Activated naive CD4-positive, alpha-beta T cell treated with anti-CD3 and anti-CD28 coated beads, Interleukin-2, amount 10 ng/mL, durations not matched to agents 7 days and 5 days (primary cell): Measurements from ENCODE around the gene VSIG8.
"Not testable (repeated sequence)": the region's sequence is repeated elsewhere in the genome, so short reads cannot be mapped to it uniquely, and the experiment has no call there.

Experiments used
- CTCF ChIA-PET: fragments of 350-600 bp; sonication (Branson Sonifier 250); formaldehyde crosslinking; loops from one replicate; lab custom pipeline; 2021; ENCODE audit warnings: antibody characterized with exemption; lab: Charles Lee
- DNase-seq: peaks from one replicate; pipeline ENCODE4 v3.0.0-alpha.2; 2020
- H3K27ac Mint-ChIP-seq: one replicate; pipeline ENCODE4 v1.8.0; 2021; ENCODE audit warnings: mild to moderate bottlenecking, moderate library complexity, mixed read lengths
- H3K27me3 Mint-ChIP-seq: one replicate; pipeline ENCODE4 v1.8.0; 2021; ENCODE audit warnings: mild to moderate bottlenecking, mixed read lengths
- H3K36me3 Mint-ChIP-seq: one replicate; pipeline ENCODE4 v1.8.0; 2021; ENCODE audit warnings: mixed read lengths
- H3K4me1 Mint-ChIP-seq: one replicate; pipeline ENCODE4 v1.8.0; 2021; ENCODE audit warnings: mixed read lengths
- H3K4me3 Mint-ChIP-seq: one replicate; pipeline ENCODE4 v1.8.0; 2021; ENCODE audit warnings: mild to moderate bottlenecking, moderate library complexity, mixed read lengths
- H3K9me3 Mint-ChIP-seq: one replicate; pipeline ENCODE4 v1.8.0; 2021; ENCODE audit warnings: mixed read lengths

The VSIG8 gene, protein sequence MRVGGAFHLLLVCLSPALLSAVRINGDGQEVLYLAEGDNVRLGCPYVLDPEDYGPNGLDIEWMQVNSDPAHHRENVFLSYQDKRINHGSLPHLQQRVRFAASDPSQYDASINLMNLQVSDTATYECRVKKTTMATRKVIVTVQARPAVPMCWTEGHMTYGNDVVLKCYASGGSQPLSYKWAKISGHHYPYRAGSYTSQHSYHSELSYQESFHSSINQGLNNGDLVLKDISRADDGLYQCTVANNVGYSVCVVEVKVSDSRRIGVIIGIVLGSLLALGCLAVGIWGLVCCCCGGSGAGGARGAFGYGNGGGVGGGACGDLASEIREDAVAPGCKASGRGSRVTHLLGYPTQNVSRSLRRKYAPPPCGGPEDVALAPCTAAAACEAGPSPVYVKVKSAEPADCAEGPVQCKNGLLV

DNA sequence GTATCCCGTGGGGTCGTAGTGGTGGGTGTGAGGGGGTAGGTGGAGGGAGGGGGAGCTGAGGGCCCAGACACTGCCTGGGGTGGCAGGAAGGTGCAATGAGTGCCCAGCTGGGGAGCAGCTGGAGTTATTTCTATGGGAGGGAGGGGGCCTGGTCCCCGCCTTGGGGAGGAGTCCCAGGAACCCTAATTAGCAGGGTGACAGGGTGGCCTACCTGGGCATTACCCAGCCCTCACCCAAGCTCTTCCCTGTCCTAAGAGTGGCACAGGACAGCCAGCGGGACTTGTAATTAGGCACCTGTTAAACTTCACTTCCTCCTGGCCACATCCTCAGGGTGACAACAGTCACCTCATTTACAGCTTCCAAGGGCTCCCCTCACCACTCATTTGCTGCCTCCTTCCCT lies at the start of gene VSIG8:
VSIG8 (minus strand) TSS at position 101 of the 400 bp plus-strand sequence. CDS start 136 bp downstream, outside the sequence.
- H3K36me3 Mint-ChIP-seq, result no peaks in the 10 kb centered on the region
- CTCF ChIA-PET, result interaction anchor here (0.9 kb wide), 1 partner anchor 12 kb away, joined by 3 read pairs; no protein-coding TSS in a partner anchor
- DNase-seq, result no peak
- peaks cover 35% of the 10 kb centered on the region for H3K27me3 Mint-ChIP-seq
- H3K27ac Mint-ChIP-seq, result no peak within 1 kb of the TSS
- H3K4me1 Mint-ChIP-seq, result peaks cover 10% of the 10 kb centered on the region
- no peaks in the 10 kb centered on the region for H3K9me3 Mint-ChIP-seq
- H3K4me3 Mint-ChIP-seq, result no peak within 1 kb of the TSS

DNA sequence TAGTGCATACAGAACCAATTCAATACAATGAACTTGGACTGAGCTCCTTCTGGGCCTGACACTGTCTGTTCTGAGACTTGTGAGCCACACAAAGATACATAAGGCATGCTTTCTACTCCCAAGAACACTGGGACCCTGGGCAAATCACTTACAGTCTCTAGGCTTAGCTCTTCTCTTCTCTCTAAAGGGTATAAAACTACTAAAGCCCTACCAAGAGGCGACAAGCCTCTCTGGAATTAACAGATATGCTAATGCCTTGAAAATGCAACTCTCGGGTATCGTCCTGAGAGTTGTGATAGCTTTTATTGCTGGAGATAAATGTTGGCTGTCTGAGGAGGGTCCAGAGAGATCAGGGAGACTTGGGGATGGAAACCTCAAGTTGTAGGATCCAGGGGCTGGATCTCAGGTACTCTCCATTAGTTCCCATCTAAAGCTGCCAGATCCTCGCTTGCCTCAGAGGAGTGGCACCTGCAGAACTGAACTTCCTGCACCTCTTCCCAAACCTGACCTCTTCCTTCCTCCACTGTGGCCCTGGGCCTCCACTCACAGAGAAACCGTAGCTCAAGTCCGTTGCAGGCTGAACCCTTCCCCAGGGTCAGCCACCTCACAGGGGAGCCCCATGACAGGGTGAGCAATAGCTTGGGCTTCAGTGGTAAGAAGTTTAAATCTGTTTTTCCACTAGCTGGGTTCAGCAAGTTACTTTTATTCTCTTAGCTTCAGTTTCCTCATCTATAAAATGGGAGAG lies 49.0 kb upstream of the VSIG8 start:
- Mint-ChIP-seq H3K4me3 (peak overlapping the region; percentile 24), H3K27ac (peak overlapping the region; percentile 88), H3K27me3 (peaks cover 3% of the 10 kb centered on the region), H3K4me1 (peaks cover 78% of the 10 kb centered on the region), H3K9me3 (no peaks in the 10 kb centered on the region), H3K36me3 (peaks cover 28% of the 10 kb centered on the region)
- peak; percentile 21 for DNase-seq
- CTCF ChIA-PET, result interaction anchor here (0.9 kb wide), 1 partner anchor 25 kb away, joined by 4 read pairs; no protein-coding TSS in a partner anchor

DNA sequence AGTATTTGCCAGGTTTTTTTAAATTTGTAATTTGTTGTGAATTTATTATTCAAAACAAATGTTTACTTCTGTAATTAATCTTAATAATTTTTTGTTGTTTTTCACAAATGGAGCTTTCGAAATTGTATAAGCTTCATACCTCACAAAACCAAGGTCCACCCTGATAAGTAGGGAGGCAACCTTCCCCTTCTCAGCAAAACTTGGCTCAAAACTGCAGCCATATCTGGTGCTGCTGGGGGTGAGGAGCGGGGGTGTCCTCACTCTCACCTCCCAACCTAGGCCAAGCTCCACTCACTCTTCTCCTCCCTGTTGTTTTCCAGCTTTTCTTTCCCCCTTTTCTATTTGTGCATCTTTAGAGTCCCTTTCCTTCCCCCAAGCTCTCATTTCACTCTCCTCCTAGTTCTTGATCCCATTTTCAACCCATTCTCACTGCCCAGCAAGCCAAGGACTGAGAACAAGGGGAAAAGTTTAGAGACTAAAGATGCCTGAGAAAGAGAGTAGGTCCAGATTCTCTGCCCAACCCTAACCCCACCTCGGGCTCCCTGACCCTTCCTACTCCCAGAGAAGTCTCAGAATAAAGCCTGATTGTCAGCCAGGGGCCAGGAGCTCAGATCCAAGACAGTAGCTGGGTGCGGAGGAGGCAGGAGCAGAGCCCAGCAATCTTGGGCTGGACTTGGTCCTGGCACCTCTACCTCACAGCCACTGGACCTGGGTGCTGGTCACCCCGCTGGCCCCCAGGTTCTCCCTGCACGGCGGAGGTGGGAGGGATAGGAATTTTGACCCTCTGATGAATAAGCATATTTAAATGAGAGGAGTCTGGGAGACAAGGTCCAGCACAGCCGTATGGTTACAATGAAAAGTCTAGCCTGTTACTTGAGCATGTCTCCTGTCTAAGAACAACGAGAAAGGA lies 45.8 kb upstream of the VSIG8 start:
- CTCF ChIA-PET, result interaction anchor here (0.8 to 2.3 kb wide), 3 partner anchors 14 to 128 kb away, joined by 3 to 6 read pairs (median 4); partner anchors contain the start of gene DUSP23
- Mint-ChIP-seq H3K27me3 (peaks cover 3% of the 10 kb centered on the region), H3K9me3 (no peaks in the 10 kb centered on the region), H3K4me3 (no peak overlapping the region), H3K36me3 (peaks cover 5% of the 10 kb centered on the region), H3K27ac (no peak overlapping the region), H3K4me1 (peaks cover 56% of the 10 kb centered on the region)
- peak; percentile 11 for DNase-seq

DNA sequence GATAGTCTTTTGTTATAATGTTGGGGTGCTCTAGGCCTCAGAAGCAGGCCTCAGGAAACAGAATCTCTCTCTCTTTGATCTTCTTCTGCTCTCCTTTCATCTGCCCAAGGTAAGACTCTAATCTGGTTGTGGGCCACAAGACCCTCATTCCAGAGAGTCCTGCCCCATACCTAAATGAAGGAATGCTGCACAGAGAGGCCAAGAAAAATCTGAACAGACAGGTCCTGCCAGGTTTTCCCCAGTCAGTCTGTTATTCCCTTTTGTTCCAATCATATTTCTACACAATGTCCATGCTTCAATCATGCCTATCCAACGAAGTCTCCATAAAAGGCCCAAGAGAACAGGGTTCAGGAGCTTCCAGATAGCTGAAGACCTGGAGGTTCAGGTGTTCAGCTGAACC lies 44.5 kb upstream of the VSIG8 start:
- no peak for DNase-seq
- Mint-ChIP-seq H3K9me3 (no peaks in the 10 kb centered on the region), H3K27me3 (peaks cover 3% of the 10 kb centered on the region), H3K36me3 (peaks cover 5% of the 10 kb centered on the region), H3K4me1 (peaks cover 43% of the 10 kb centered on the region), H3K4me3 (no peak overlapping the region), H3K27ac (no peak overlapping the region)
- CTCF ChIA-PET, result interaction anchor here (2.1 to 2.3 kb wide), 2 partner anchors 13 to 14 kb away, joined by 4 to 6 read pairs; no protein-coding TSS in a partner anchor

DNA sequence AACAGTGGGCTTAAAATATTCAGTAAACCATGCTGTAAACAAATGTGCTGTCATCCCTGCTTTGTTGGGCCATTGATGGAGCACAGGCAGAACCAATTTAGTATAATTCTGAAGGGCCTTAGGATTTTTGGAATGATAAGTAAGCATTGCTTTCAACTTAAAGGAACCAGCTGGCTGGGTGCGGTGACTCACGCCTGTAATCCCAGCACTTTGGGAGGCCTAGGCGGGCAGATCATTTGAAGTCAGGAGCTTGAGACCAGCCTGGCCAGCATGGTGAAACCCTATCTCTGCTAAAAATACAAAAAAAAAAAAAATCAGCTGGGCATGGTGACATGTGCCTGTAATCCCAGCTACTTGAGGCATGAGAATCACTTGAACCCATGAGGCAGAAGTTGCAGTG lies 41.6 kb upstream of the VSIG8 start:
- DNase-seq, H3K27ac Mint-ChIP-seq, H3K36me3 Mint-ChIP-seq, H3K4me3 Mint-ChIP-seq, H3K9me3 Mint-ChIP-seq: not testable (repeated sequence)
- Mint-ChIP-seq H3K27me3 (peaks cover 21% of the 10 kb centered on the region), H3K4me1 (peaks cover 18% of the 10 kb centered on the region)
- CTCF ChIA-PET, result interaction anchor here (0.6 to 0.9 kb wide), 2 partner anchors 12 to 451 kb away, joined by 3 read pairs; no protein-coding TSS in a partner anchor

DNA sequence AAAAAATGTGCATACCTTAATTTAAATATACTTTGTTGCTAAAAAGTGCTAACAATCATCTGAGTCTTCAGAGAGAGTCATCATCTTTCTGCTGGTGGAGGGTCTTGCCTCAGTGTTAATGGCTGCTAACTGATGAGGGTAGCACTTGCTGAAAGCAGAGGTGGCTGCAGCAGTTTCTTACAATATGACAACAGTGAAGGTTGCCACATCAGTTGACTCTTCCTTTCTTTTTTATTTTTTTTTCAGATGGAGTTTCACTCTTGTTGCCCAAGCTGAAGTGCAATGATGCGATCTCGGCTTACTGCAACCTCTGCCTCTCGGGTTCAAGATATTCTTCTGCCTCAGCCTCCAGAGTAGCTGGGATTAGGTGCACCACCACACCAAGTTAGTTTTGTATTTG lies 40.1 kb upstream of the VSIG8 start:
- H3K27me3 Mint-ChIP-seq, result peaks cover 17% of the 10 kb centered on the region
- H3K36me3 Mint-ChIP-seq, result peaks cover 4% of the 10 kb centered on the region
- H3K9me3 Mint-ChIP-seq, result no peaks in the 10 kb centered on the region
- no peak for DNase-seq
- no peak overlapping the region for H3K27ac Mint-ChIP-seq
- H3K4me1 Mint-ChIP-seq, result peaks cover 9% of the 10 kb centered on the region
- CTCF ChIA-PET, result interaction anchor here (1.9 kb wide), 1 partner anchor 10 kb away, joined by 7 read pairs; no protein-coding TSS in a partner anchor
- no peak overlapping the region for H3K4me3 Mint-ChIP-seq

DNA sequence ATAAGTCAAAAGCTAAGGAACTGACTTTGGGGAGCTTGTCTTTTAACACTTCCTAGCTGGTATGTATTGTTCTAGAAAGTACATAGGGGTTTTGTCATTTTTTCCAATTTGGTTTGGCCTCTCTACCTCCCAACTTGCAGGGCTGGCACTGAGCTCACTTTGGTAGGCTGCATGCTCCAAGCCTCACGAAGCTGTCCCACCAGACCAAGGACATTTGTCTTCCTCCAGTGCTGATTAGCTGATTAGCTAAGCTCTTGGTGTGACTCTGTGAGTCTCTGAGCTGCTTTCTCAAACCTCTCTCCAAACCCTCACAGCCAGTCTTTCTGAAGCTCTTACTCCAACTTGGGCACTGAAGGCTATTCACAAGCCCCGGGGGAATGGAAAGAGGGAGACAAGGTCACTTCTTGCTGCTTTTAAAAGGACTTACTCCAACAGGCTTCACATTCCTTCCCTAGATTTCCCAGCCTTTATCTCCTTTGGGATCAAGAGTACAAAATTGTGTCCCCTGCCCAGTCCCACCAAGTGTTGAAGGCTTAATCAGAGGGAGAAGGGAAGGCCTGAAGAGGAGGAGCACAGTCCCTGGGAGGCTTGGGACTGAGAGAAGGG lies 38.4 kb upstream of the VSIG8 start:
- no peak for DNase-seq
- Mint-ChIP-seq H3K4me1 (peaks cover 2% of the 10 kb centered on the region), H3K9me3 (no peaks in the 10 kb centered on the region), H3K27me3 (peaks cover 27% of the 10 kb centered on the region), H3K27ac (no peak overlapping the region), H3K36me3 (no peaks in the 10 kb centered on the region), H3K4me3 (no peak overlapping the region)
- CTCF ChIA-PET, result interaction anchor here (0.7 to 1.9 kb wide), 3 partner anchors 8 to 120 kb away, joined by 3 to 7 read pairs (median 3); partner anchors contain the start of gene DUSP23

DNA sequence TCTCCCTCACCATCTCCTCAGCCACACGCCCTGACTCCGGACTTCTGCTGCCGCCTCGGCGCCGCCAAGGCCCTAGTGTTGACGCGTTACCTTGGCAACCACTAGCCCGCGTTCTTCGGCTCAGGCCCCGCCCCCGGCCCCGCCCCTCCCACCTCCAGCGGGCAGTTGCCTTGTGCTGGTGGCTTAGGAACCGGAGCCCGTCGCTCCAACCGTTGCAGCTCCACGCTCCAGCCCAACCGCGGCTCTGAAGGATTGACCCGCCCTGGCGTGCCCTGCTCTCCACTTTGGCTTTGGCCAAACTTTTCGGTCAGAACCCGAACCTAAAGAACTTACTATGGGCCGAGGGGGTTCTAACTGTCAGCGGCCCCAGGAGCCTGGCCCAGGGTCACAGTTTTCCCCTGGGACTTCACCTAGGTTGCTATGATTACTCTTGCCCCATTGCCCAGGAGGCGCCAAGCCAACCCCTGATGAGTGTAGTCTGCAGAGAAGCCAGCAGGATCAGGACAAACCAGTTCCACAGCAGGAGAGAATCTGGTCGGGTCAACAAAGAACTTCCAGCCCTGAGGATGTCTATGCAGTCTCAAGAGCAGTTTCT lies 37.7 kb upstream of the VSIG8 start, which contains the start of gene CFAP45:
CFAP45 (minus strand) TSS at position 80 of the 595 bp plus-strand sequence; CDS start at position 13, 67 bp downstream.
- peaks cover 28% of the 10 kb centered on the region for H3K27me3 Mint-ChIP-seq
- CTCF ChIA-PET, result interaction anchor here (0.7 to 0.9 kb wide), 2 partner anchors 101 to 119 kb away, joined by 3 read pairs; partner anchors contain the start of gene DUSP23
- no peaks in the 10 kb centered on the region for H3K9me3 Mint-ChIP-seq
- no peak within 1 kb of the TSS for H3K4me3 Mint-ChIP-seq
- peaks cover 2% of the 10 kb centered on the region for H3K4me1 Mint-ChIP-seq
- no peak within 1 kb of the TSS for H3K27ac Mint-ChIP-seq
- DNase-seq, result peak; percentile 38
- no peaks in the 10 kb centered on the region for H3K36me3 Mint-ChIP-seq

DNA sequence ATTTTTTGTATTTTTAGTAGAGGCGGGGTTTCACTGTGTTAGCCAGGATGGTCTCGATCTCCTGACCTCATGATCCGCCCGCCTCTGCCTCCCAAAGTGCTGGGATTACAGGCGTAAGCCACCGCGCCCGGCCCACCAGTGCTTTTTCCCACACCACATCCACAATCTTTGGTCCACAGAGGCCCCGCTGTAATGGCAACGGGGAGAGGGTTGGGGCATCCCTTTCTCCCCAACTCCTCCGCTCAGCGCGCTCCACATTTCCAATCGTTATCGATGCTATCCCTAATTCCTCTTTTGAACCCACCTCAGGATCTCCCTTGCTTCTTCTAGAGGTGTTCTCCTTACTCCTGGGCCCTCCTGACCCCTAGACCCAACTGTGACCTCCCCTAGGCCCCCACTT lies 37.2 kb upstream of the VSIG8 start:
- DNase-seq, H3K36me3 Mint-ChIP-seq, H3K4me3 Mint-ChIP-seq, H3K4me1 Mint-ChIP-seq, CTCF ChIA-PET, H3K27ac Mint-ChIP-seq, H3K9me3 Mint-ChIP-seq: not testable (repeated sequence)
- H3K27me3 Mint-ChIP-seq, result peaks cover 34% of the 10 kb centered on the region

DNA sequence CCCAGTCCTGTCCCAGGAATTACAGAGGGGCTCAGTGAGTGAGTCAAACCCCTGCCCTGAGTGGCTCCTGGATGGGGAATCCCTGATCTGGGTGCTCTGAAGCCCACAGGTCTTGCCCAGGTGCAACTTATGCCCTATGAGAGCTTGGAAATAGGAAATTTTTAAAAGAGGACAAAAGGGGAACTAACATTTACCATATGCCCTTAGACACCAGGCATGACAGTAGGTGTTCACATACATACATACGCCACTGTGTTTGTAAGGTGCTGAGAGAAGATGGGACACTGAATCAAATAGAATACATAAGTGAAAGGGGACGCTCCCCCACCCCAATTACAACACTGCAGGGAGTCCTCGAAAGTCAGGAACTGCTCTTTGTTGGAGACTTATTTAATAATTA lies 36.1 kb upstream of the VSIG8 start:
- Mint-ChIP-seq H3K27me3 (peaks cover 35% of the 10 kb centered on the region), H3K27ac (no peak overlapping the region), H3K4me1 (peaks cover 2% of the 10 kb centered on the region), H3K9me3 (no peaks in the 10 kb centered on the region), H3K4me3 (no peak overlapping the region), H3K36me3 (no peaks in the 10 kb centered on the region)
- CTCF ChIA-PET, result interaction anchor here (1.9 kb wide), 1 partner anchor 99 kb away, joined by 4 read pairs; no protein-coding TSS in a partner anchor
- no peak for DNase-seq

DNA sequence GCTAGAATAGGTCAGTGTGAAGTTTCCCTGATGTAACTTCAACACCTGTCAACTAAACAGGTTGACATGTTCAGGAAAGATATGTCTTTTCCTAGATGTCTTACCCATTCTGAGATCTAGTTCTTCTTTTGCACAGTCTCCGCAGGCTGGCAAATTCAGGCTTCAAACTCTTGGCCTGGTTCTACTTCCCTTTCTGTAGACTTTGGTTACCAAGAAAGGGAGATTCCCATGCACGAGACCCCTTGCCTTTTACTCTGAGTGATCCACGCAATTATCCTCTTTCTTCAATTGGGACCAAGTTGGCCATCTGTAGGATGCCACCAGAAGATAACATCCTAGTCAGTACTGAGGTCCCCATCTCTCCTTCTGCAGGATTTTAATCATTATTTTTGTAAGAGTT lies 35.5 kb upstream of the VSIG8 start:
- H3K27ac Mint-ChIP-seq, result no peak overlapping the region

DNA sequence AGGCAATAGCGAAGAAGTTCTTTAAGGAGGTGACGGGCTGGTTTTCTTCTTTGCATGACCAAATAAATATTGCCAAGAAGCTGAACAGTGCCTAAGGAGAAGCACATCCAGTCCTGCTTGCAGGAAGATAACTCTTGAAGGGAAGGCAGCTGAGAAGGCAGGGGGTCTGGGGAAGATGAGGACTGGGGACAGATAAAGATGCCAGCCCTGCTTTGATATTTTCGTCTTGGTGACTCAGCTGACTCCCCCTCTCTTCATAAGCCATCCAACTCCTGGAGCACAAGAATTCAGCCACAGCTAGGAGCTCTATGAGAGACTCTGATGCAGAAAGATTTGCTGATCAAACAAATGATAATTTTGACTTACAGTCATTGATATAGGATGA lies 34.1 kb upstream of the VSIG8 start:
- DNase-seq, result no peak
- H3K4me3 Mint-ChIP-seq, result no peak overlapping the region
- H3K27ac Mint-ChIP-seq, result no peak overlapping the region
- CTCF ChIA-PET, result interaction anchor here (6.3 to 13.0 kb wide), 2 partner anchors 97 to 110 kb away, joined by 151 to 430 read pairs; partner anchors contain the start of gene FCRL6
- peaks cover 5% of the 10 kb centered on the region for H3K4me1 Mint-ChIP-seq
- H3K9me3 Mint-ChIP-seq, result no peaks in the 10 kb centered on the region
- H3K27me3 Mint-ChIP-seq, result peaks cover 44% of the 10 kb centered on the region
- no peaks in the 10 kb centered on the region for H3K36me3 Mint-ChIP-seq

More for the DNA sequence above, 35.5 kb upstream of the VSIG8 start:
- no peaks in the 10 kb centered on the region for H3K36me3 Mint-ChIP-seq
- H3K4me1 Mint-ChIP-seq, result peaks cover 2% of the 10 kb centered on the region
- peaks cover 40% of the 10 kb centered on the region for H3K27me3 Mint-ChIP-seq
- CTCF ChIA-PET, result interaction anchor here (1.9 kb wide), 1 partner anchor 99 kb away, joined by 4 read pairs; no protein-coding TSS in a partner anchor
- no peak for DNase-seq
- no peak overlapping the region for H3K4me3 Mint-ChIP-seq
- no peaks in the 10 kb centered on the region for H3K9me3 Mint-ChIP-seq
